GM21367 (cell line): ENCODE measurements around the gene ANKRD27.
"Not testable (repeated sequence)": the region's sequence is repeated elsewhere in the genome, so short reads cannot be mapped to it uniquely, and the experiment has no call there.

Experiments used
- ATAC-seq: cut with Tn5 transposase; IDR thresholded peaks from one replicate; pipeline ENCODE4 v1.9.1; 2021; ENCODE audit not compliant: unreplicated experiment

Gene ANKRD27

DNA sequence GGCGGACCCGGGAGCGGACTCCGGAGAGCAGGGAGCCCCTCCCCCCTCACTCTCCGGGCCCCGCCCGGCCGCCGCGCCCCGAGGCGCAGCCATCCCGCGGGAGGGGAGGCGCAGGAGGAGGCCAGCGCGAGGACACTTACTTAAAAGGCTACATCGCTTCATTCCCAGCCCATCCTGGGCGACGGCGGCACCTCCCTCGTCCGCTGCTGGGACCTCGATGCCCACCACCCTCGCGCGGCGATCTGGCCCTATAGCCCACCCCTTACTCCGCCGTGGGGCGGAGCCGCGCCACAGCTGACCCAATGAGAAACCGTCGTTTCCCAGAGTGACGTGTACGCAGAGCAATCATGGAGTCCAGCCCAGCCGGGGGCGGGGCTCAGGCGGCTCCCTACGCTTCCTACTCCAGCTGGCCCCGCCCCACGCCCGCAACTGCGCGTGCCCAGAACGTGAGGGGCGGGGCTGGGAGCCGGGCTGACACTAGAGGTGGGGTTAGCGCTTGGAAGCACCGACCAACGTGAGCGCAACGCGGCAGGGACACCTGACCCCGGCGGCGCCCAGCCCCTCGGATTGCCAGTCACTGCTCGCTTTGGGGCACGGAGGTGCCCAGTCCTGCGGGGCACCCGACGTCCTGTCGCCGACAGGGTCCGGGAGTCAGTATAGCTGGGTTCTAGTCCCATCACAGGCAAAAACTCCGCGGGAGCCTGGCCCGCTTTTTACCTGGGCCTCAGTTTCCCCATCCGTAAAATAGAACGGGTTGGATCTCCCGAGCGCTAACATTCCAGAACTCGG, at the start of gene ANKRD27:
Gene ANKRD27, minus strand, starts transcription at position 250 of the 789 bp plus-strand sequence. CDS start 16,165 bp downstream, outside the sequence.
- ATAC-seq, result peak; percentile 94

- no peak for ATAC-seq
These were observed 45.9 kb upstream of the ANKRD27 start for GRCh38 chr19:32720936-32721250.

GRCh38 chr19:32720216-32720935, 45.4 kb upstream of the ANKRD27 start:
- ATAC-seq, result no peak

GRCh38 chr19:32719611-32720059, 44.7 kb upstream of the ANKRD27 start, which contains the start of gene TDRD12:
Gene TDRD12, plus strand, starts transcription at chr19:32719767. Its CDS starts 306 bp downstream, at chr19:32720073.
- no peak for ATAC-seq

DNA sequence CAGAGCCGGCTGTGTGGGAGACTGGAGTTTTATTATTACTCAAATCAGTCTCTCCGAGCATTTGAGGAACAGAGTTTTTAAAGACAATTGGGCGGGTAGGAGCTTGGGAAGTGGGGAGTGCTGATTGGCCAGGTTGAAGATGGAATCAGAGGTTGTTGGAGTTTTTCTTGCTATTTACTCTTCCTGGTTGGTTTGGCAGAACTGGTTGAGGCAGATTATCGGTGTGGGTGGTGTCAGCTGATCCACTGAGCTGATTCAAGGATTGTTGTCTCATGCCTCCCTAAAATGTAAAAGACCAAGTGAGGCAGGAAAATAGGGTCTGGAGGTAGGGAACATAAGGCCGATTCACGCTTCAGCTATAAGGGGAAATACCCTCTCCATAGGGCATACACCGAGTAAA, 43.3 kb upstream of the ANKRD27 start:
- ATAC-seq, result no peak

- no peak for ATAC-seq
These were observed 42.5 kb upstream of the ANKRD27 start for GRCh38 chr19:32717496-32717895.

DNA sequence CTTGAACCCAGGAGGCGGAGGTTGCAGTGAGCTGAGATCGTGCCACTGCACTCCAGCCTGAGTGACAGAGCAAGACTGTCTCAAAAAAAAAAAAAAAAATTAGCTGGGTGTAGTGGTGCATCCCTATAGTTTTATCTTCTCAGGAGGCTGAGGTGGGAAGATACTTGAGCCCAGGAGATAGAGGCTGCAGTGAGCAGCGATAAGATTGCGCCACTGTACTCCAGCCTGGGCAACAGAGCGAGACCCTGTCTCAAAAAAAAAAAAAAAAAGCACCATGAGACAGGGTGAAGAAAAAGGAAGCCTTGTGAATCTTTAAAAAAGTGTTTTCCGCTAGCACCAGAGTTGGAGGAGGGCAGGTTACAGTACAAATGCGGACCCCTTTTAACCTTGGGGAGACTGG, 41.2 kb upstream of the ANKRD27 start:
- ATAC-seq, result not testable (repeated sequence)

- no peak for ATAC-seq
These were observed 36.8 kb upstream of the ANKRD27 start for GRCh38 chr19:32711747-32712146.

- ATAC-seq, result no peak
These were observed 34.1 kb upstream of the ANKRD27 start for GRCh38 chr19:32709032-32709431.

GRCh38 chr19:32708457-32708856, 33.5 kb upstream of the ANKRD27 start:
- ATAC-seq, result no peak

DNA sequence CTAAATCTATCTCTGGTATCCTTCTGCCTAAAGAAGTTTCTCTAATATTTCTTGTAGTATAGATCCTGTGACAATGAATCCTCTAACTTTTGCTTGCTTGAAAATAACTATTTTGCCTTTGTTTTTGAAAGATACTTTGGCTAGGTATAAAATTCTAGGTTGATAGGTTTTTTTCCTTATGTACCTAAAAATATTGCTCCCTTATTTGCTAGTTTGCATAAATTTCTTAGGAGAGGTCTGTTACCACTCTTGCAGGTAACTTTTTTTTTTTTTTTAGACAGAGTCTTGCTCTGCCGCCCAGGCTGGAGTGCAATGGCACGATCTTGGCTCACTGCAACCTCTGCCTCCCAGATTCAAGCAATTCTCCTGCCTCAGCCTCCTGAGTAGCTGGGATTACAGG, 29.0 kb upstream of the ANKRD27 start:
- ATAC-seq, result not testable (repeated sequence)

GRCh38 chr19:32702010-32702409, 27.0 kb upstream of the ANKRD27 start:
- ATAC-seq, result no peak

- not testable (repeated sequence) for ATAC-seq
These were observed 25.1 kb upstream of the ANKRD27 start for GRCh38 chr19:32700129-32700528.

GRCh38 chr19:32696771-32697170, 21.8 kb upstream of the ANKRD27 start:
- not testable (repeated sequence) for ATAC-seq

DNA sequence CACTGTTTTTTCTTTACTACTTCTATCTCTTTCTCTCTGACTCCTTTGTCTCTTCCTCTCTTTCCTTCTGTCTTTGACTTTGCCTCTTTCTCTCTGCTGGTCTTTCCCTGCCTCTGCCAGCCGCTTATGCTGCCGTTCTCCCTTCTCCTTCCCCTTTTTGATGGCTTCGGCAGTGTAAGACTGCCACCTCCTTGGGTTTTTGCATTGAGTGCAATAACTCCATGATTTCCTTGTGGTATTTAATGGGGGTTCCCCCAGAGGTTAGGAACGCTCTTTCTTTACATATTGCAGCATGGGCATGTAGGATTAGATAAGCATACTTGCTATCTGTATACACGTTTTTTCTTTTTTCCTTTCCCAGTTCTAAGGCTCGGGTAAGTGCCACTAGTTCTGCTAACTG, 20.5 kb upstream of the ANKRD27 start:
- ATAC-seq, result not testable (repeated sequence)

DNA sequence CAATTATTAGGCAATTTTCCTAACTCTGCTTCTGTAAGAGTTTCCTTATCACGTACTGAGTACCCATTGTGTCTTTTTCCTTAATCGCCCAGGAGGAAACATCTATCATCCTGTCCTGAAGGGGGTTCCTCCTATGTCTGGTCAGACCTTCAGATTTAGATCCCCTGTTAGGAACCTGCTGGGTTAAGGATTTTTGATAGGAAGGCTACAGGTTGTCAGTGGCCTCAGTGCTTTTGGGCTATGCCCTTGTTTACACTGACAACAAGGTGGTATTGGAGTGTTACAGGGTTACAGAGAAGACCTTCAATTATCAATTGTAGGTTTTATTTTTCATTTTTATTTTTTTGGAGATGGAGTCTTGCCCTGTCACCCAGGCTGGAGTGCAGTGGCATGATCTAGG, 19.9 kb upstream of the ANKRD27 start:
- not testable (repeated sequence) for ATAC-seq

DNA sequence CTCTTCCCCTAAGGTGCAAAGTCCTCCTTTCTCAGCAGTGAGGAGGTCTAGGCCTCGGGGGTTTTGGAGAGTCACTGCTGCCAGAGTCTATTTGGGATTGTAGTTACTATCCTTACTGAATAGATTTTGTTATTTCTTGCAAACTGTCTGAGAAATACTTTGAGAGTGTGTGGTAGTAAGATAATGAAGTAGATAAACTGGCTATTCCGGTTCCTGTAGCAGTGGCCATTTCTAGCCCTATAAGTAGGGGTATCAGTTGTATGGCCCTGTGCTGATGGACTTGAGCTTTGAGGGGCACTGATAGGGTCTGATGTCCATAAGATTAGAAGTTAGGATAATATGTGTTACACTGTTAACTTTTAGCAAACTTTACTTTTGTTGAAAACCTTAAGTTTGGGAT, 19.3 kb upstream of the ANKRD27 start:
- ATAC-seq, result not testable (repeated sequence)

GRCh38 chr19:32693151-32694108, 18.4 kb upstream of the ANKRD27 start:
- not testable (repeated sequence) for ATAC-seq

DNA sequence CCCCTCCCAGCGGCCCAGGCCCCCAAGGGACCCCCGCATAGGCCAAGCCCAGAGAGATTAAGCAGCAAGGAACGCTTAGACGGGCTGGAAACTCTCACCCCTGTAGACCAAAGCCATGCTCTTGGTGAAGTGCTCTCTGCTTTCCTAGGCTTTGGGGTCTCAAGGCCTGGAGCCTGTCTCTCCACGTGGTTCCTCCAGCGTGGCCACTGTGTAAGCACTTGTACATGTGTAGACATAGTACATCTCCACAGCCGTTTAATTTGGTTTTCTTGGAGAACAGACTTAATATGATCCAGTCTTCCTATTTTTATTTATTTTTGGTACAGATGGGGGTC, 17.7 kb upstream of the ANKRD27 start:
- no peak for ATAC-seq

- peak; percentile 37 for ATAC-seq
These were observed 17.2 kb upstream of the ANKRD27 start for GRCh38 chr19:32691952-32692726.
